Progenitor cell of endocrine pancreas (in vitro differentiated cells): ENCODE data around the gene GOLT1B. TPM values are rescaled to one million over a fixed set of nuclear protein-coding genes. Genes with fewer than 3 reads are reported as not detected.
"Not testable (repeated sequence)": the region's sequence is repeated elsewhere in the genome, so short reads cannot be mapped to it uniquely, and the experiment has no call there.

ENCODE experiments used
- DNase-seq: peaks from one replicate; pipeline ENCODE4 v3.0.0; 2021; ENCODE audit warnings: low spot score; ENCODE audit not compliant: unreplicated experiment
- H3K27ac Mint-ChIP-seq: 2 replicates; pipeline ENCODE4 v1.8.0; 2021; ENCODE audit warnings: mild to moderate bottlenecking, moderate library complexity, mixed read lengths
- H3K27me3 Mint-ChIP-seq: 2 replicates; pipeline ENCODE4 v1.8.0; 2021; ENCODE audit warnings: mixed read lengths
- H3K36me3 Mint-ChIP-seq: 2 replicates; pipeline ENCODE4 v1.8.0; 2022; ENCODE audit warnings: mixed read lengths; ENCODE audit not compliant: insufficient read depth
- H3K4me1 Mint-ChIP-seq: 2 replicates; pipeline ENCODE4 v1.8.0; 2021; ENCODE audit warnings: low read depth, mixed read lengths
- H3K4me3 Mint-ChIP-seq: 2 replicates; pipeline ENCODE4 v1.8.0; 2021; ENCODE audit warnings: low read depth, mild to moderate bottlenecking, moderate library complexity, mixed read lengths
- H3K9me3 Mint-ChIP-seq: 2 replicates; pipeline ENCODE4 v1.8.0; 2021; ENCODE audit warnings: low read depth, mixed read lengths
- long read RNA-seq: library from polyadenylated mRNA; unstranded; transcript quantifications from one replicate; pipeline ENCODE4 v2.0.0, GENCODE V29; 2020
- total RNA-seq: library from RNA; stranded (reverse); gene quantifications from 2 replicates; pipeline ENCODE4 v1.2.1, GENCODE V29; 2021
- TF ChIP-seq, protein P1 (sequence below): fragments of 200-600 bp; sonication (generic); IDR thresholded peaks from one replicate; pipeline ENCODE4 v1.5.0; 2021; ENCODE audit warnings: antibody characterized with exemption, mild to moderate bottlenecking; ENCODE audit not compliant: unreplicated experiment

Gene GOLT1B, protein sequence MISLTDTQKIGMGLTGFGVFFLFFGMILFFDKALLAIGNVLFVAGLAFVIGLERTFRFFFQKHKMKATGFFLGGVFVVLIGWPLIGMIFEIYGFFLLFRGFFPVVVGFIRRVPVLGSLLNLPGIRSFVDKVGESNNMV
- 41.1 and 49.3 TPM in 2 replicates for total RNA-seq
- long read RNA-seq, transcript GOLT1B-209 (2 exons, 555 nt), result minor isoform, 9 of 242 reads
- long read RNA-seq, transcript GOLT1B-201 (5 exons, 3,227 nt), result major isoform, 213 of 242 reads
- long read RNA-seq, transcript GOLT1B-203 (6 exons, 1,210 nt), result minor isoform, 9 of 242 reads
- long read RNA-seq, partial matches to known transcripts, result 0 of 242 reads
- long read RNA-seq, other reads (novel, unspliced or antisense), result 7 of 242 reads

DNA sequence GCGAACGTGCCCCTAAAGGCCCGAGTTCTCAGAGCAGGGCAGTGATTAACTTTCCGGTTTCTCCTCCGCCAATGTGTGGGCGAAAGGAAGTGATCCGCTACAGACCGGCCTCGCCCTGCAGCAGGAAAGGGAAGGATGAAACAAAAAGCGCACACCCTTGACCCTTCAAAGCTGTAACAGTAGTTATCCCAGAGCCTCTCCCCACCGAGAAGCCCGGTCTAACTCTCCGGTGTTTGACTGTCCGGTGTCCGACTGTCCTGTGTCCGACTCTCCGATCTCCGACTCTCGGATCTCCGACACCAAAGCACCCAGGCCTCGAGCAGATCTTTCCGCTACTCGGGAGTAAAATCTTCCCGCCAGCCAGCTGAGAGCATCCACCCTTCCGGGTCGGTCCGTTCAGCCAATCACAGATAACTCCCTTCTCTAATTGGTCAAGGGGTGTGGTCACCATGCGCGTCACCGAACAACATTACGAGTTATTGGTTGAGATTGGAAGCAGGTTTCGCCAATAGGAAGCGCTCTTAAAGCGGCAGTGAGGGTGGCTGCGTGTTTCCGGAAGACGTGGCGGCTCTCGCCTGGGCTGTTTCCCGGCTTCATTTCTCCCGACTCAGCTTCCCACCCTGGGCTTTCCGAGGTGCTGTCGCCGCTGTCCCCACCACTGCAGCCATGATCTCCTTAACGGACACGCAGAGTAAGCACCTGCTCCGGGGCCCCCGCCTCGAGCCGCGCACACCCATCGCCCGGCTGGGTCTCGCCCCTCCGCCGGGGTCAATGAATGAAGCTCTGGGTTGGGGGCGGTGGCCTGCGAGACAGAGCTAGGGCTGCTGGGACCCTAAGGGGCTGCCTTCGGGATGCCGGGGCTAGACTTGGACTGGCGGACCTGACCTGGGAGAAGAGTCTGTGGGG, at the start of gene GOLT1B, which contains the start of gene RECQL:
TSS of gene GOLT1B (plus strand) at position 532 of the 906 bp plus-strand sequence. CDS start at position 667, 135 bp downstream.
TSS of gene RECQL (minus strand) at position 378 of the 906 bp plus-strand sequence. CDS start 2,065 bp downstream, outside the sequence.
- Mint-ChIP-seq H3K9me3 (no peaks in the 10 kb centered on the region), H3K36me3 (peaks cover 4% of the 10 kb centered on the region), H3K4me3 (no peak within 1 kb of the TSS), H3K27me3 (no peaks in the 10 kb centered on the region), H3K27ac (no peak within 1 kb of the TSS), H3K4me1 (peaks cover 7% of the 10 kb centered on the region)
- TF ChIP-seq, protein P1, sequence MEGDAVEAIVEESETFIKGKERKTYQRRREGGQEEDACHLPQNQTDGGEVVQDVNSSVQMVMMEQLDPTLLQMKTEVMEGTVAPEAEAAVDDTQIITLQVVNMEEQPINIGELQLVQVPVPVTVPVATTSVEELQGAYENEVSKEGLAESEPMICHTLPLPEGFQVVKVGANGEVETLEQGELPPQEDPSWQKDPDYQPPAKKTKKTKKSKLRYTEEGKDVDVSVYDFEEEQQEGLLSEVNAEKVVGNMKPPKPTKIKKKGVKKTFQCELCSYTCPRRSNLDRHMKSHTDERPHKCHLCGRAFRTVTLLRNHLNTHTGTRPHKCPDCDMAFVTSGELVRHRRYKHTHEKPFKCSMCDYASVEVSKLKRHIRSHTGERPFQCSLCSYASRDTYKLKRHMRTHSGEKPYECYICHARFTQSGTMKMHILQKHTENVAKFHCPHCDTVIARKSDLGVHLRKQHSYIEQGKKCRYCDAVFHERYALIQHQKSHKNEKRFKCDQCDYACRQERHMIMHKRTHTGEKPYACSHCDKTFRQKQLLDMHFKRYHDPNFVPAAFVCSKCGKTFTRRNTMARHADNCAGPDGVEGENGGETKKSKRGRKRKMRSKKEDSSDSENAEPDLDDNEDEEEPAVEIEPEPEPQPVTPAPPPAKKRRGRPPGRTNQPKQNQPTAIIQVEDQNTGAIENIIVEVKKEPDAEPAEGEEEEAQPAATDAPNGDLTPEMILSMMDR, result no peak
- peak; percentile 90 for DNase-seq

DNA sequence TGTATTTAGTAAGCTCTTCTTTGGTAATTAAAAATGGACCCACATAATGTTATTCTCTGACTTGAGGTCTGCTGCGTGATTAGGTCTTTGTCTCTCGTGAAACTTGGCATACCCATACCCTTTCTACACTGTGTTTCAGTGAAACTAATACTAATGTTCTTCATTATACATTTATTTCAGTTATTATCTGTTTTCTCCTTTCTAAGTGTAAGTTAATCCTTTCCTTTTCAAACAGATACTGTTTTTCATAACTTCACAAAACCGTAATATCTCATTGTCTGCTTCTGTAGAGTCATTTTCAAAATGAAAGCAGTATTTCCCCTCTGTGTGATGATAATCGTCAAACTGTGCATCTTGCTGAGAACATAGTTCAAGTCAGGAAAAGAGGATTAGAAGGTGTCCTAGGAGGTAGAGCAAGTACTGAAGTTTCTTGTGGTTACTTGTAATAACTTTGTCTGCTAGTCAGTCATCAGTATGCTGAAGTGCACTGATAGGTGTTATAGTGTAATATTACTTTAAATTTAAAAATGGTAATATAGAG, 48.2 kb upstream of the GOLT1B start:
- H3K9me3 Mint-ChIP-seq, result no peaks in the 10 kb centered on the region
- H3K27me3 Mint-ChIP-seq, result no peaks in the 10 kb centered on the region
- no peaks in the 10 kb centered on the region for H3K4me1 Mint-ChIP-seq
- TF ChIP-seq, protein P1, result no peak
- H3K36me3 Mint-ChIP-seq, result peaks cover 33% of the 10 kb centered on the region
- H3K4me3 Mint-ChIP-seq, result no peak overlapping the region
- no peak for DNase-seq
- no peak overlapping the region for H3K27ac Mint-ChIP-seq

DNA sequence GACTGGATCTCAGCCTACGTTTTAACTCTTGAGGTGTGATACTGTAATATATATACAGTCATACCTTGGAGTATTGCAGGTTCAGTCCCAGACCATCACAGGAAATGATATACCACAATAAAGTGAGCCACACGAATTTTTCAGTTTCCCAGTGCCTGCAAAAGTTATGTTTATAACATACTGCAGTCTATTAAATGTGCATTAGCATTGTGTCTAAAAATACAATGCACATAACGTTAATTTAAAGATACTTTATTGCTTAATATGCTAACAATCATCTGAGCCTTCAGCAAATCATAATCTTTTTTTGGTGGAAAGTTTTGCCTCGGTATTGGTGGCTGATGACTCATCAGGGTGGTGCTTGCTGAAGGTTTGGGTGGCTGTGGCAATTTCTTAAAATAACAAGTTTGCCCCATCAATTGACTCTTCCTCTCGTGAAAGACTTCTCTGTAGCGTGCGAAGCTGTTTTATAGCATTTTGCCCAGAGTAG, 45.3 kb upstream of the GOLT1B start:
- Mint-ChIP-seq H3K9me3 (no peaks in the 10 kb centered on the region), H3K27me3 (no peaks in the 10 kb centered on the region), H3K27ac (no peak overlapping the region), H3K4me1 (no peaks in the 10 kb centered on the region), H3K4me3 (no peak overlapping the region), H3K36me3 (peaks cover 21% of the 10 kb centered on the region)
- DNase-seq, result no peak
- TF ChIP-seq, protein P1, result no peak

DNA sequence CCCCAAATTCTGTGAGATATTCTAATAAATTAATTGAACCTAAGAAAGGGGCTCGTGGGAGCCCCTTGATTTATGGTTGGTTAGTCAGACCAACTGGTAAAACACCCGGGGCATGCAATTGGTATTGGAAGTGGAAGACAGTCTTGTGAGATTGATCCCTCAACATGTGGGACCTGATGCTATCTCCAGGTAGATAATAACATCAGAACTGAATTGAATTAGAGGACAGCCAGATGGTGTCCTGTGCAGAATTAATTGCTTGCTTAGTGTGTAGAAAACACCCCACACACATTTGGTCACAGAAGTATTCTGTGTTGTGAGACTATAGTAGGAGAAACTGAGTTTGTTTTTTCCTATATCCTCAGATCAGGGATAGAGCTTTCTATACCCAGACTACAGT, 42.1 kb upstream of the GOLT1B start:
- Mint-ChIP-seq H3K9me3 (peaks cover 3% of the 10 kb centered on the region), H3K27me3 (no peaks in the 10 kb centered on the region), H3K4me3 (no peak overlapping the region), H3K27ac (no peak overlapping the region), H3K4me1 (no peaks in the 10 kb centered on the region), H3K36me3 (peaks cover 31% of the 10 kb centered on the region)
- TF ChIP-seq, protein P1, result no peak
- DNase-seq, result no peak

DNA sequence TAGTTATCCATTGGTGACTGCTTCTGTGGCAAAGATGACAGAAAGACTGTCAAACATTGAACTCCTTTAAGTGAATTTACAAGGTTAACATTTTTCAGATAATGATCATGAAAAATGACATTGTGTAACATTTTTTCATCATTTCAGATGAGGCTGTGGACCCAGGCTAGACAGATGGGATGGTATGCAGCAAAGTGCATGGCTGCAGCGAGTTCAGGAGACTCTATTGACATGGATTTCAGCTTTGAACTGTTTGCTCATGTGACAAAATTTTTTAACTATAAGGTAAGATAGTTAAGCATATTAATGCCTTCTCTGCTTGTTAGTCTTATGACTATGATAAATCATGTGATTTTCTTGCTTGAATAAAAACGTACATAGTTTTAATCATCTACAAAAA, 34.3 kb upstream of the GOLT1B start:
- not testable (repeated sequence) for H3K9me3 Mint-ChIP-seq, H3K27ac Mint-ChIP-seq, H3K4me1 Mint-ChIP-seq, H3K27me3 Mint-ChIP-seq, DNase-seq, H3K4me3 Mint-ChIP-seq
- peaks cover 45% of the 10 kb centered on the region for H3K36me3 Mint-ChIP-seq
